OCI-LY7 (cell line): ENCODE measurements around the gene USP16.

Experiments
- EZH2phosphoT487 ChIP-seq: fragments of 200-600 bp; sonication (generic); IDR thresholded peaks from 2 replicates; pipeline ENCODE4 v1.6.1; 2018; ENCODE audit warnings: low read depth, borderline replicate concordance, mild to moderate bottlenecking, mixed run types, antibody characterized with exemption, low read length, moderate library complexity, mixed read lengths
- TF ChIP-seq, protein P1 (sequence below): fragments of 200-600 bp; sonication (generic); conservative IDR thresholded peaks from 2 replicates; pipeline ENCODE4 v1.5.1; 2014; ENCODE audit warnings: mild to moderate bottlenecking, antibody characterized with exemption, low read length, moderate library complexity, mixed read lengths

GRCh38 chr21:29033871-29034270 is 9.4 kb downstream of the USP16 start:
- TF ChIP-seq, protein P1, sequence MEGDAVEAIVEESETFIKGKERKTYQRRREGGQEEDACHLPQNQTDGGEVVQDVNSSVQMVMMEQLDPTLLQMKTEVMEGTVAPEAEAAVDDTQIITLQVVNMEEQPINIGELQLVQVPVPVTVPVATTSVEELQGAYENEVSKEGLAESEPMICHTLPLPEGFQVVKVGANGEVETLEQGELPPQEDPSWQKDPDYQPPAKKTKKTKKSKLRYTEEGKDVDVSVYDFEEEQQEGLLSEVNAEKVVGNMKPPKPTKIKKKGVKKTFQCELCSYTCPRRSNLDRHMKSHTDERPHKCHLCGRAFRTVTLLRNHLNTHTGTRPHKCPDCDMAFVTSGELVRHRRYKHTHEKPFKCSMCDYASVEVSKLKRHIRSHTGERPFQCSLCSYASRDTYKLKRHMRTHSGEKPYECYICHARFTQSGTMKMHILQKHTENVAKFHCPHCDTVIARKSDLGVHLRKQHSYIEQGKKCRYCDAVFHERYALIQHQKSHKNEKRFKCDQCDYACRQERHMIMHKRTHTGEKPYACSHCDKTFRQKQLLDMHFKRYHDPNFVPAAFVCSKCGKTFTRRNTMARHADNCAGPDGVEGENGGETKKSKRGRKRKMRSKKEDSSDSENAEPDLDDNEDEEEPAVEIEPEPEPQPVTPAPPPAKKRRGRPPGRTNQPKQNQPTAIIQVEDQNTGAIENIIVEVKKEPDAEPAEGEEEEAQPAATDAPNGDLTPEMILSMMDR, result no peak
- TF ChIP-seq EZH2phosphoT487, result no peak
